ENCODE measurements around the gene TRERF1.

- no peak for TF ChIP-seq POLR2A (IDR thresholded peaks at IDR 0.05)
- no peak for TF ChIP-seq POLR2AphosphoS5 (IDR thresholded peaks at IDR 0.05)
Observed at GRCh38 chr6:42462474-42462972, 10.8 kb upstream of the TRERF1 start.

Measured in suprapubic skin (tissue), 4 donors.